HG03196 (cell line): ENCODE measurements around the gene ATPAF2.

Experiments used
- ATAC-seq: cut with Tn5 transposase; IDR thresholded peaks from one replicate; pipeline ENCODE4 v1.9.1; 2021; ENCODE audit not compliant: unreplicated experiment

The ATPAF2 gene

DNA sequence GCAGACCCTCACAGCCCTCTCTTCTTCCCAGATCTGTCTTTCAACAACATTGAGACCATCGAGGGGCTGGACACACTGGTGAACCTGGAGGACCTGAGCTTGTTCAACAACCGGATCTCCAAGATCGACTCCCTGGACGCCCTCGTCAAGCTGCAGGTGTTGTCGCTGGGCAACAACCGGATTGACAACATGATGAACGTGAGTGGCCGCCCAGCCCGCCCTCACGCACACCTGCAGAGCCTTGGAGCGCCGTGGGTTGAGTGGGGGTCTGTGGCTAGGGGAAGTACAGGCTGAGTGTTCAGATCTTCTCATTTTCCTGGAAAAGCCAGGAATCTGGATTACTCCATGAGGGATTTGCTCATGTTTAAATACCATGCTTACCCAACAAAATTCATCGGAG is 51.1 kb downstream of the ATPAF2 start:
- no peak for ATAC-seq

DNA sequence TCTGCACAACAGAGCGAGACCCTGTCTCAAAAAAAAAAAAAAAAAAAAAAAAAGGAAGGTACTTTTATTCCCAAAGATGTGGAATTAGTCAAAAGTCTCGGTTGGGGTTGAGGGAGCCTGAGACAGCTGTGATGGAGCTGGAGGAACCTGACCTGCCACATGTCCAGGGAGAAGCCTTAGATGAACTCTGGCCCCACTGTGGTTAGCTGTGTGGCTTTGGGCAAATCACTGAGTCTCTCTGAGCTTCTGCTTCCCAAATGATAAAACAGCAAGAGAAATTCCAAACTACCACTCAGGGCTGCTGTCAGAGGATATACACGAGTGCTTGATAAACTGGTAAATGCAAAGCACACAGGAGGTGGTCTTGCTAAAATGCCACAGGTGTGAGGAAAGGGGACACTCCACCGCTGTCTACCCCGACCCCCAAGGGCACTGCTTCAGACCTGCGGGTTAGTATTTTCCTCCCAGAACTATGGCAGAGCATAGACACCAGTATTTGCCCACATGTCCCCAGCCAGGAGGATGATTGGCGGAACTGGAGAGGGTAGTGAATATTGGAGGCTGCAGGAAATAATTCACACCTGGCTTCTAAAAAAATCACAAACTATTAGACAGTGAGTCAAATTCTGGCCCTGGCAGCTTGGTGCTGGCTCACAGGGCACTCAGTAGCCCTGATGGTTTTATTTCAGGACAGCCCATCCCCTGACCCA is 51.6 kb downstream of the ATPAF2 start:
- ATAC-seq: no peak

DNA sequence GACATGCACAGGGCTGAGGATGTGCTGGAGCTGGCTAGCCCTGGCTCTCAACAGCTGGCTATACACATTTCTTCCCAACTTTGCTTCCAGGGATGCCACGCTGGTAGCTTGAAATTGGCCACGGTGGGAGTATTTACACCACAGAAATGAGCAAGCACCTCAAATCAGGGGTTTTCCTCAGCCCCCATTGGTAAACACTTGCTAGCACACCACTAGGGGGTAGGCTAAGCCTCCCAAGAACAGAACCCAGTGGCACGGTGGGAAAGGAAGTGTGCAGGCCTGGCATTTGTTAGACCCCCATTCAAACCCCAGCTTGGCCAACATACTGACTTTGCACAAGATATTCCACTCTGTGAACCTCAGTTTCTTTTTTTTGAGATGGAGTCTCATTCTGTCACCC is 53.4 kb downstream of the ATPAF2 start:
- no peak for ATAC-seq

DNA sequence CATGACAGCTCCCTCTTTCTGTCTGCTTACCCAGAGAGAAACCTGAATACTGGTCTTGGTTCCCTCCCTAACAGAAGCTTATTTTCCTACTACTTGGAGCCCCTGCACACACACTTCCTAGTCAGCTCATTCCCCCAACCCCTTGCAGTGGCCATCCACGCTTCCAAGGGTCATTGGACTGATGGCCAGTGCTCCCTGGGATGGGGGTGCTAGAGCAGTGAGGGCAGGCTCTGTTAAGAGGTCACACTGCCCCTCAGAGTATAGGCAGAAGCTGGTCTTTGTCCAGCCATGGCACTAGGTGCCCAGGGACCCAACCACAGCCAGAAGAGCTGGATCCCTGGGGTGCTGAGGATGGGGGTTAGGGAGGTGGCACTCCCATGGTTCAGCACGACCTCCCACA is 53.8 kb downstream of the ATPAF2 start:
- ATAC-seq: no peak

DNA sequence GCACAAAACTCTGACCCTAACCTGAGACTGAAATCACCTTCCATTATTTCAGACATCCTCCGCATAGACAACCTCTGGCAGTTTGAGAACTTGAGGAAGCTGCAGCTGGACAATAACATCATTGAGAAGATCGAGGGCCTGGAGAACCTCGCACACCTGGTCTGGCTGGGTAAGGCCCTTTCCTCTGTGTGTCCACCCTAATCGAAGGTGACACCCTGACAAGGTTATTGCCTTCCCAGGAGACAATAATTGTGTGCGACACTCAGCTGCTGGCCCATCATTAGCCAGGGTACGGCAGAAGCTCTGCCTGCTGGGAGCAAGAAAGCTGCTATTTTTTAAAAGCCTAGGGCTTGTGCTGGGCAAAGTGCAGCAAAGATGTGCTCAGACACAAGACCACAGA is 55.2 kb downstream of the ATPAF2 start:
- ATAC-seq: no peak

DNA sequence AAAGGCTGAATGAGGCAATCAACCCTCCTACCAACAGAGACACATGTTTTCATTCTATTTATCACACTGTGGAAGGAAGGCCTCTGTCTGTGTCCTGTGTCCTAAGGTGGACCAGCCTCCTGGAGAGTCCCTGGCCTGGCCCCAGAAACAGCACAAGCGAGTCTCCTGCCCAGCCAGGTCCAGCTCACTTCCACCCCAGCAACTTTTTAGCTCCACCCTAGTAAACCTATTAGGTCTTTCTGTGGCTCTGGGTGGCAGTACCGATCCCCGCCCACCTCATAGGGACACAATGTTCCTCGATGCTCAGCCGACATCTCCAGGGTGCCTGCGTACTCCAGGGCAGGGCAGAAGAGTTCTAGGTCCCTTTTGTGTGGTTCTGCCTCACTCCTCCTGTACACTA is 55.6 kb downstream of the ATPAF2 start:
- no peak for ATAC-seq

DNA sequence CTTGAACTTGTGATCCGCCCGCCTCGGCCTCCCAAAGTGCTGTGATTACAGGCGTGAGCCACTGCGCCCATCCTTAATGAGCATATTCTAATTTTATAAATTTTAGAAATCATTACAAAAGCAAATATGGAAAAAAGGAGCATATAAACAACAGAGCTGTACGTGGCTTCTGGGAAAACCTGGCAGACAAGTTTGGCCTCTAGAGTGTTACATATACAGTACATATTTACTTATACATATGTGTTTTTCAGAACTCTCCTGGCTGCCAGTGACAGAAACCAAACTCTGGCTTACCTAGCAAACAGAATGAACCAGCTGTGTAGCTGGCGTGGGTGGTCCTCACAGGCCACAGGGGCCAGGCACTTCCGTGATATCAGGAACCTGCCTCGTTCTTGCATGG is 56.2 kb downstream of the ATPAF2 start:
- ATAC-seq: no peak

DNA sequence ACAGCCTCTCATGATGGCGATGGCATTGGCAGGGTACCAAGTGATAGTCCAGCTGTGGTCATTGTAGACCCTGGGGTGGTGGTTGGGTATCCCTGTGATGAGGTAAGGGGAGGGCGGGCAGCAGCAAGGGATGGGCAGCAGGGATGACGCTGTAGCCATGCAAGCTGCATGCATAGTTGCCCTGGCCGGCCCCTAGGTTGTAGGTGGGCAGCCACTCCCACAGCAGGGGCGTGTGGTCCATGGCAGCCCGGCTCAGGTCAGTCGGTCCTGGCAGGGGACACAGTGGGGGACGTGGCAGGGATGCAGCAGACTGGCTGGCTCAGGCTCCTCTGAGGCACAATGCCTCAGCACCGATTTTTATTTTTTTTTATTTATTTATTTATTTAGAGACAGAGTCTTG is 57.6 kb downstream of the ATPAF2 start:
- ATAC-seq: no peak

DNA sequence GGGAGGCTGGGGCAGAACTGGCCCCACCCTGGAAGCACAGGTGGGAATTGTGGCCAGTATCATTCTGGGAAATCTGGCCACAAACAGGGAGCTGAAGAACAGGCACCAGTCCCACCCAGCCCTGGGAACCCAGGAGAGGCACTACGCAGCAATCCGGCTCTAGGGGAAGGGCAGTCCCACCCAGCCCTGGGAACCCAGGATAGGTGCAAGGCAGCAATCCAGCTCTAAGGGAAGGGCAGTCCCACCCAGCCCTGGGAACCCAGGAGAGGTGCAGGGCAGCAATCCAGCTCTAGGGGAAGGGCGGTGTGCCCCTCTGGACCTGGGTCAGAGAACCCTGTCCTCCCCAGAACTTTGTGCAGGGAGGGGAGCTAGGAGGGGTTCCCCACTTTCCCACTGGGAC is 59.2 kb downstream of the ATPAF2 start:
- ATAC-seq: no peak

DNA sequence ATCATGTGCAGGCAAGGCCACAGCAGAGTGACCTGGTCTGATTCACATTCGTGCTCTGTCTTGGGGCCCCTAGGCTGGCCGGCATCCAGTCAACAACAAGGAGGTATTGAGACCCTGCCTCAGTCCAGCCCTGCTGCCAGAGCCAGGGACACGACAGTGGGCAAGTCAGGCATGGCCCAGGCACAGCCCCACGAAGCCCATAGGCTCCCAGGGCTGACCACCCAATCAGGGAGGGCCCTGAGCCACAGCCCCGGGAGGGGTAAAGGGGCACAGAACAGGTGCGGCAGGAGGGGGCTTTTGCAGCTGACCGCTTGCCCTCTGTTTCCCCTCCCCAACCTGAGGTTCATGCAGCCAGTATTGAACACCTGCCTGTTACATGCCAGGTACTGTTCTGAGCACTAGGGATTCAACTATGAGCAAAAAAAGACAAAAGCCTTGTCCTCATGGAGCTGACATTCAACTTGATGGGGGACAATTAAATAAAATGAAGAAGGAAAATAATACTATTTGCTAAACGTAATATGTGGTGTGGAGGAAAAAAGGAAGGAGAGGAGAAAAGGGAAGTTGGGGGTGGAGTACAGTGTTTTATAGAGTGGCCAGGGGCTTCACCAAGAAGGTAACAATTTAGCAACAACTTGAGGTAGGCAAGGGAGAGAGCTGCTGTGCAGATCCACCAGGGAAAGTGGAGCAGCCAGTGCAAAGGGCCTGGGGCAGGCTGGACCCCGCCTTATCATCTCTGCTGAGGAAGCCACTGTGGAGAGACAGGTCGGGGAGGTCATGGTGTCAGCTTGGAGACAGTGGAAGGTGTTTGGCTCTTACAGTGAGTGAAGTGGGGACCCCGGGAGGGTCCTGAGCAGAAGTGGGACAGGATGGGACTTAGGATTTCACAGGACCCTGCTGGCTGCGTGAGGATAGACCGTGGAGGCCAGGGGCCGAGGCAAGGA is 60.2 kb downstream of the ATPAF2 start:
- no peak for ATAC-seq

DNA sequence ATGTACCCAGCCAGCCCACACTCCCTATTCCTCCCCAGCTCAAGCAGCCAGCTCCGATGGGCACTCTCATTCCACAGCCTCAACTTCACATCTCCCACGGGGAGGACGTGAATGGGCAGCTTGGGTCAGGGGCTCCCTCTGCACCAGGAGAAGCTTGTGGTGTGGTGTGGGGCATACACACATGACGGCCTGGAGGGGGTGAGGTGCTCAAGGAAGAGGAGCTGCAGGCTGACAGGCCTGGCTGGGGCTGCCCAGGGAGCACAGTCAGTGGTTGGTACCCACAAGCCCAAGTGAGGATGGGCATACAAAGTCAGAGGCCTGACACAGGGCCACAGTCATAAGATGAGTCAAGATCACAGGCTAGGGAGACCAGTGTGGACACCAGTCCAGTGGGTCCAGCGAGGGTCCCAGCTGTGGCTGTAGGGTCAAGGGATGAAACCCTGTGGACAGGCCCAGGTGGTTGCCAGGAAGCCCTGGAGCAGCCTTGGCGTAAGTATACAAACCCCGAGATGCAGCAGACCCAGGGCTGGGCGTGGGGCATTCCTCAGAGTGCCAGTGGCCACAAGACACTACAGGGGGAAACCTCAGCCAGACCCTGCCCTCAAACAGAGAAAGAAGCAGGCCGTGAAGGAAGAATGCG is 61.9 kb downstream of the ATPAF2 start:
- ATAC-seq: no peak

DNA sequence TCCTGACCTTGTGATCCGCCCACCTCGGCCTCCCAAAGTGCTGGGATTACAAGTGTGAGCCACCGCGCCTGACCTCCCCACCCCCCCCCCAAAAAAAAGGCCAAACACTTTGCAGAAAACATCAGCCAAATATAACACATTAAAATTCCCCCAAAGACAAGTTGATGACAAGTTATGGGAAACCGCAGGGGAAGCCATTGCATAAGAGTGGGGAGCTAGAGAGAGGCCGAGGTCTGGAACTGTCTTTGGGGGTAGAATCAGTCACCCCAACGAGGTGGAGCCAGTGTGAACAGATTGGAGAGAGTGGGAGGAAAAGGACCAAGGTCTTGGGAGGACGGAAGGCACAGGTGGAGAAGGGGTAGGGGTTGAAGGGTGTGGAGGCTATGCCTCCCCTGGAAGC is 63.5 kb downstream of the ATPAF2 start:
- ATAC-seq: no peak

DNA sequence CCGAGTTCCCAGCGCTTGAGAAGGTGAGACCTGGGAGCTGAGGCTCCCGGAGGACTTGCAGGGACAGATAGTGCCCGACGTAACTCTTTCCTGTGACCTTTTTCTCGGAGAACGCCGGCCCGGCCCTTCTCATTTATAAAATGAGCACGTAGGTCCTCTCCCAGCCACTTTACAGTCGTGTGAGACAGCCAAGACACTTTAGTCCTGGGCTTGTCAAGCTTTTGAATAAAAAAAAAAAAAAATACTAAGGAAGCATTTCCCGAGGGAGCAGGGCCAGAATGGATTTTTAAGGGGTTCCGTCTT is 66.1 kb downstream of the ATPAF2 start:
- no peak for ATAC-seq

DNA sequence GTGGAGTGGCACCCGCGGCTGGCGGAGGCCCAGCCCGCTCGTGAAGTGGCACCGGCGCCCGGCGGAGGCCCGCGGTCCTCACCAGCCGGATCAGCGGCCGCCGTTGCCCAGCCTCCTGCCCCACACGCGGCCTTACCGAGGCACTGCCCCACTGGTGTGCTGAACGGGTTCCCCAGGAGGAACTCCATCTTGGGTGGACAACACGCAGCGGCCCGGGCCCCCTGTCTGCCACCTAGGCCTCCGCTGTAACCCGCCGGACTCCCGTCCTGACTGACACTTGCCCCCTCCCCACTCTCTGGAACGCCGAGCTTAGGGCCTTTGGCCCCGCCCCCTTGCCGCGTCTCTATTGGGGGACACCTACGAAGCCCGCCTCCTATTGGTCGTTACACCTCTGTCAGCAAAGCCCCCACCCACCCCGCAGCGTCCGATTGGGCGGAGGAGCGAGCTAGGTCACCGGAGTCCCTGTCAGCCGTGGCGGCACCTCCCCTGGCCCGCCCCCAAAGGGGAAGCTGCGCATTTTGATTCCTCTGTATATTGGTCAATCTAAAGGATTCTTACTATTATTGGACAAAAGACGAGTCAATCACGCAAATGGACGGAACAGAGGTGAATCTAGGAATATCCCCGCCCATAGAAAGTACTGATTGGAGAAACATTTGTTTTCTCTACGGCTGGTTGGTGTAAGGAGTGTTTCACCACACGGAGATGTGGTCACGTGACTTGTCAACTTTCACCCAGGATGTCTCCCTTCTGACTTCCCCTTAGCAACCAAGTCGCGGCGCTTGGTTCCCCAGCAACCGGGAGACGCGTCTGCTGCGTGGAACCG is 66.6 kb downstream of the ATPAF2 start, which contains the start of the genes DRC3 and TOM1L2:
Gene DRC3 (plus strand): TSS at position 737 of the 826 bp plus-strand sequence. CDS start 4,737 bp downstream, outside the sequence.
Gene TOM1L2 (minus strand): TSS at position 275 of the 826 bp plus-strand sequence. CDS start 87 bp downstream, at position 188.
- ATAC-seq: peak; percentile 88

DNA sequence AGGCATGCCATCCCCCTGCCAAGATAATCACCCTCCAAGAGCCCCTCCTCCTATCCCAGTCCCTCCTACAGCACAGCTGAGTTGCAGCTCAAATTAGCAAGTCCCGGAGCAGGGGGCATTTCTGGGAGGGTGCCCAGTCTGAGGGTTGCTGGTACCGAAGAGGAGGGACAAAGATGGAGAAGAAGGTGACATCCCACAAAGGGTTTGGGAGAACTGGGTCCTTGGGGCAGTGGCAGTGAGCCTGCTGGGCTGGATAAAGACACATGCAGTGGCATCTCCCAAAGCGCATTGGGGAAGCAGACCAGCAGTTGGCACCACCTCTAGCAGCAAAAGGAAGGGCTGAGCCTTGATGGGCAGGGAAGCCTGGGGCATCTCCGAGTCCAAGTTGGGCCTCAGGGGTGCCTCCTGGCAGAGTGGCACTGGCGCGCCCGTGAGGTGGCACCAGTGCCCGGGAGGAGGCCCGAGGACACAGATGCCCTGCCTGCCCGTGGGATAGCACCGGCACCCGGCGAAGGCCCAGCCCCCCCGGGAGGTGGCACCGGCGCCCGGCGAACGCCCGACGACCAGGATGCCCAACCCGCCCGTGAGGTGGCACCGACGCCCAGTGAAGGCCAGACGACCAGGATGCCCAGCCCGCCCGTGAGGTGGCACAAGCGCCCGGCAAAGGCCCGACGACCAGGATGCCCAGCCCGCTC is 67.4 kb downstream of the ATPAF2 start:
- ATAC-seq: no peak

DNA sequence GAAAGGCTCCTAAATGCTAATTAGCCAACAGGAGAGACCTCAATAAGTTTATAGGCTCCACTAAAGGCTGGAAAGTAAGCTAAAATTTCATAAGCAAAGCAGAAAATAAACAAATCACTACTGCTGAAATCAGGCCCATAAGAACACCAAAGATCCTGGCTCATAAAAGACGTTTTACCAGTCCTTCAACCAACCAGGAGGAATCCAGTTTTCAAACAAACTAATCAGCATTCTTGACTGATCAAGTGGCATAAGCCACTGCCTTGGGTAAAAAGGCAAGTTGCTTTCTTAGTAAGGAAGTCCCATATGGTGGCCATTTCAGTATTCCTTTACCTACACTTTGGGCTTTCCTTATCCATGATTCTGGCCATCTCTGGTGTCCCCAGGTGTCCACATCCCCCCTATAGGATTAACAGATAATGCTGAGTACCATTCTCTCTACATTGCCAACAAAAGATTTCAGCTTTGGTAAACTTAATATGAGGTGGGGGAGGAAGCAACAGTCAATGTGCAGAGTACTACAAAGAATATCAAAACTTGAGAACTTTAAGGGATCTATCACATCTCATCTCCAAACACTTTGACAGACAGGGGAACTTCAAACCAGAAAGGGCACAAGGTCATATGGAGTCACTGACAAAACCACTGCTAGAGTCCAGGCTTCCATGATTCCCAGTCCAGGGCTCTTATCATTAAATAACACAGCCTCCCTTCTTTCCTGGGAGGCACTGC is 68.1 kb downstream of the ATPAF2 start:
- ATAC-seq: no peak
